Inferior parietal cortex (tissue), 1 donor: ENCODE data around the gene PTPRN2.
"Not testable (repeated sequence)": the region's sequence is repeated elsewhere in the genome, so short reads cannot be mapped to it uniquely, and the experiment has no call there.

Source experiments
- DNase-seq: peaks from one replicate; pipeline ENCODE4 v3.0.0-alpha.2; 2016; ENCODE audit errors: extremely low spot score

The PTPRN2 gene

GRCh38 chr7:158053183-158053915, 534.3 kb downstream of the PTPRN2 start:
- no peak for DNase-seq

- no peak for DNase-seq
These were observed 535.1 kb downstream of the PTPRN2 start for GRCh38 chr7:158052381-158053060.

GRCh38 chr7:158051776-158052175, 535.8 kb downstream of the PTPRN2 start:
- DNase-seq, result no peak

GRCh38 chr7:158050978-158051651, 536.5 kb downstream of the PTPRN2 start:
- DNase-seq, result no peak

GRCh38 chr7:158050441-158050977, 537.1 kb downstream of the PTPRN2 start:
- no peak for DNase-seq

GRCh38 chr7:158049271-158049670, 538.4 kb downstream of the PTPRN2 start:
- DNase-seq, result no peak

GRCh38 chr7:158048569-158048968, 539.1 kb downstream of the PTPRN2 start:
- DNase-seq, result no peak

GRCh38 chr7:158047391-158048059, 540.1 kb downstream of the PTPRN2 start:
- no peak for DNase-seq

GRCh38 chr7:158046246-158046645, 541.4 kb downstream of the PTPRN2 start:
- DNase-seq, result not testable (repeated sequence)

GRCh38 chr7:158044482-158044823, 543.2 kb downstream of the PTPRN2 start:
- DNase-seq, result no peak

- DNase-seq, result no peak
These were observed 543.8 kb downstream of the PTPRN2 start for GRCh38 chr7:158043551-158044481.

- no peak for DNase-seq
These were observed 545.3 kb downstream of the PTPRN2 start for GRCh38 chr7:158042156-158042880.

- no peak for DNase-seq
These were observed 547.4 kb downstream of the PTPRN2 start for GRCh38 chr7:158040199-158040598.

- no peak for DNase-seq
These were observed 548.4 kb downstream of the PTPRN2 start for GRCh38 chr7:158039270-158039669.

GRCh38 chr7:158037211-158037610, 550.4 kb downstream of the PTPRN2 start:
- DNase-seq, result no peak

- DNase-seq, result no peak
These were observed 552.3 kb downstream of the PTPRN2 start for GRCh38 chr7:158035343-158035742.

GRCh38 chr7:158034571-158034970, 553.1 kb downstream of the PTPRN2 start:
- DNase-seq, result no peak

- not testable (repeated sequence) for DNase-seq
These were observed 553.7 kb downstream of the PTPRN2 start for GRCh38 chr7:158033925-158034324.

- no peak for DNase-seq
These were observed 554.4 kb downstream of the PTPRN2 start for GRCh38 chr7:158033196-158033595.

GRCh38 chr7:158032561-158033115, 555.0 kb downstream of the PTPRN2 start:
- DNase-seq, result no peak
